Retina (tissue), 1 donor: ENCODE results near the gene ZNF688.
"Not testable (repeated sequence)": the region's sequence is repeated elsewhere in the genome, so short reads cannot be mapped to it uniquely, and the experiment has no call there.

Experiments
- DNase-seq: peaks from one replicate; pipeline ENCODE4 v3.0.0-alpha.2; 2016

The ZNF688 gene

DNA sequence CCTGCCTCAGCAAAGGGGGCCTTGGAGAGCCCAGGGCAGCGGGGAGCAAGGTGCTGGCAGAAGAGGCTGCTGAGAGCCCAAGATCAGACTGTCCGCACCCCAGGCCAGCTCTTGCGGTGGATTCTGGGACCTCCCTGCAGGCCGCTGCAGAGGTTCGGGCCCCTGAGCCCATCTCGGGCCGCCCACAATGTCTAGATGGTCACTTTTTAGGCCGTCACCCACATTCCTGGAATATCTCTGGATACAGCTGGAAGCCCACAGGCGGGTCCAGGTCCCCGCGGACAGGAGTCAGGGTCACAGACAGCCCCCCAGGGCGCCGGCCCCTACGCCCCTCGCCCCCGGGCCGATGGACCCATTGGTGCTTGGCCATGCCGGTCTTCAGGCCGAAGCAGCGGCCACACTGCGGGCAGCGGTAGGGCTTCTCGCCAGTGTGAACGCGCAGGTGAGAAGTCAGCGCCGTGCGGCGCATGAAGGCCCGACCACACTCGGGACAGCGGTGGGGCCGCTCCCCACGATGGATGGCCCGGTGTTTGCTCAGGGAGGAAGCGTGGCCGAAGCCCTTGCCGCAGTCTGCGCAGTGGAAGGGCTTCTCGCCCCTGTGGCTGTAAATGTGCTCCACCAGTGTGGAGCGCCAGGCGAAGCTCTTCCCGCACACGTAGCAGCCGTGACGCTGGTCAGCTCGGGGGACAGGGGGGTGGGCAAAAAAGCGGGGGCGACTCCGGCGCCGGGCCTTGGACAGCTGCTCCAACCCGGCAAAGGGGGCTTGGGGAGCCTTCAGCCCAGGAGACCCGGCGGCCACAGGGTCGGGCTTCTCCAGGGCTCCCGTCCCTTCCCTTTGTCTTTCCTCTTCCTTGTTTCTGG, 39.0 kb downstream of the ZNF688 start:
- no peak for DNase-seq

DNA sequence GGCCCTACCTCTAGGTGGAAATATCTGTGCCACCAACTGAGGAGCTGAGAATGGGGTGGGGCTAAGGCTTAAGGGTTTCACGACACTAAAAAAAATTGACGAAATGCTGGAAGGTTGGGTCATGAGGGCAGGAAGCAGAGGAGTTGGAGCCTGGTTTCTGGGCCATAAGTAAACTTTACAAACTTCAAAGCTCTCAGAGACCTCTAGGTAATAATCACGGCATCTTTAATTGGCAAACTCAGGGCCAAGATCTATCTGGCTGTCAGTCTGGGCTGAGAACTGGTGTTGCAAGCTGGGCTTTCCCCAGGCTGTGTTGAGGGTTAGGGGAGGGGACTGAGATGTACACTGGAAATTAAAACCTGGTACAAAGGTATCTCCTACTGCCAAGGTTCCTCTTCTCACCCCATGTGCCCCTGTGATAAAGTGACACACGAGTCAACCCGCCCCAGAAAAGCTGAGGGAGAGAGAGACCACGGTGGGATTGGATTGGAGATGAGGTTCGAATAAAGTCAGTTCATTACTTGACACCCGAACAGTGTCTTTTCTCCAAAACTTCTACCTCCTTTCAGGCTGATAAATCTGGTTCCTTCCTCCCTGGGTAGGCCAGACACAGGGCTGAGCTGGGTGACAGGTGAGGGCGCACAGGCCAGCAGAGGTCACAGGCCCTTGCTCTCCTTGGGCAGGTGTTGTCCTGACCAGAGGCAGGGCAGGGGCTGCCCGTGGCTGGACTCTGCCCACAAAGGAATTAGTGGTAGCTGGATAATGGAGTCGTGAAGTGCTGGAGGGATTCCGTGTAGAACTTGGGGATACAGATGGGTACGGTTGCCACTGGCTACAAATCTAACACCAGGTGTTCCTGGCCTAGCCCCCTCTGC, 41.1 kb downstream of the ZNF688 start:
- no peak for DNase-seq

DNA sequence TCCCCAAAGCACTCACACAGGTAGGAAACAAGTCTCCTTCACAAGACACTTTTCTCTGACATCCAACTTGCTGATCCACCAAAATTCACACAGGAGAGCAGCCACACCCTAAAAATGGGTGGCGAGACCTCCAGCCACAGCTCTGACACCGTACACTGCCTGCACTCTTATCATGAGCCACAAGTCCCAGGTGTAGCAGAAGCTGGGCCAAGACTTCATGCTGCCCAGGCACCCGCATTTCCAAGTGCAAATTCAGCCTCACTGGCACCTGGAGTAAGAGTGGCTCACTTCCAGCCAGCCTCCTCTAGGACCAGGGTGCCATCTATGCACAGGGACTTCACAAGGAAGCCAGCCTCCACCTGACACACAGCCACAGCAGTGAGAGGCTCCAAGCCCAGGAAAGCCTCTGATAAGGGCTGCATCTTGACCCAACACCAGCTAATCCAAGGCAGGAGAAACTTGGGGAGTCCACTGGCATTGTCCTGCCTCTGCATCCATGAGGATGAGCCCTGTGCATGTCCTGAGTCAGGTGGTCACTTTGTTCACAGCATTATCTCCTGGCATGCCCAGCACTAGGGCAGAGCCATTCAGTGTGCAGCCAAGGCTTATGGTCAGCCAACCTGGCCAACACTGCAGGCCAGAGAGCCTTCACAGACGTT, 42.6 kb downstream of the ZNF688 start:
- DNase-seq = no peak

GRCh38 chr16:30527635-30528178, 43.8 kb downstream of the ZNF688 start:
- DNase-seq = no peak

DNA sequence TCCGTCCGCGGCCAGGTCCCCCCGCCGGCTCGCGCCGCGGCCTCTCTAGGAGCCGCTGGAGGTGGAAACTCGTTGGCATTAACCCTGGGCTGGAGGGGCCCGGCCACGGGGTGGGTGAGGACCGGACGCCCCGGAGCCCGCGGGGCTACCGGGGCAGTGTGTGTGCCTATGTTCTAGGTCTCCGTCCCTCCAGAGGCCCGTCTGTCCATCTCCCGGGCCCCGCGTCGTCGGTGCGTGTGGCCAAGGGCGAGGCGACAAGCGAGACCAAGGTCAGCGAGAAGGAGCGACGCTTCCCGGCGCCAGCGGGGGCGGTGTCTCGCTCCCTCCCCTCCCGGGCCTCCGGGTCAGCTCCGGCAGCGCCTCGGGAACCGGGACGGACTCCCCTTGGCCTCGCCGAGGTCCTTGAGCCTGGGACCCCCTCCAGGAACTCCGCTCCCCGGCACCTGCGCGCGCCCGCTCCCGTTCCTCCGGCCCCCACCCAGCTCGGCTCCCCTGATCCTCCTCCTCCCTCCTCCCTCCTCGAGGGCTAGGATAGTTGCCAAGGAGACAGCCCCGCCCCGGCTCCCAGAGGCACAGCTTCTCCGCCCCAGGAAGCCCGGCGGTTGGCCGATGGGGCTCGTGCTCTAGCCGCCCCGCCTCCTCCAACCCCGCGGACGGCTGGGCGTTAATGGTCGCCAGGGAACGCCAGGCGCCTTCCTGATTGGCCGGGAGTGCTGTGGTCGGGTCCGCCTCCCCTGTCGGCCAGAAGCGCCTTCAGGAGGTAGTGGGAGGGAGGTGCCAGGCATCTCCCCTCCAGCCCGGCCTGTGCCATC, 44.5 kb downstream of the ZNF688 start:
- peak; percentile 99 for DNase-seq

- peak; percentile 55 for DNase-seq
Observed at GRCh38 chr16:30526137-30526822, 45.2 kb downstream of the ZNF688 start, which contains the start of gene ZNF768. TSS of gene ZNF768 (minus strand) at chr16:30526566. CDS start at chr16:30526413, 153 bp downstream.

GRCh38 chr16:30525844-30526136, 45.7 kb downstream of the ZNF688 start:
- DNase-seq = no peak

GRCh38 chr16:30524575-30525568, 46.6 kb downstream of the ZNF688 start:
- DNase-seq = no peak

DNA sequence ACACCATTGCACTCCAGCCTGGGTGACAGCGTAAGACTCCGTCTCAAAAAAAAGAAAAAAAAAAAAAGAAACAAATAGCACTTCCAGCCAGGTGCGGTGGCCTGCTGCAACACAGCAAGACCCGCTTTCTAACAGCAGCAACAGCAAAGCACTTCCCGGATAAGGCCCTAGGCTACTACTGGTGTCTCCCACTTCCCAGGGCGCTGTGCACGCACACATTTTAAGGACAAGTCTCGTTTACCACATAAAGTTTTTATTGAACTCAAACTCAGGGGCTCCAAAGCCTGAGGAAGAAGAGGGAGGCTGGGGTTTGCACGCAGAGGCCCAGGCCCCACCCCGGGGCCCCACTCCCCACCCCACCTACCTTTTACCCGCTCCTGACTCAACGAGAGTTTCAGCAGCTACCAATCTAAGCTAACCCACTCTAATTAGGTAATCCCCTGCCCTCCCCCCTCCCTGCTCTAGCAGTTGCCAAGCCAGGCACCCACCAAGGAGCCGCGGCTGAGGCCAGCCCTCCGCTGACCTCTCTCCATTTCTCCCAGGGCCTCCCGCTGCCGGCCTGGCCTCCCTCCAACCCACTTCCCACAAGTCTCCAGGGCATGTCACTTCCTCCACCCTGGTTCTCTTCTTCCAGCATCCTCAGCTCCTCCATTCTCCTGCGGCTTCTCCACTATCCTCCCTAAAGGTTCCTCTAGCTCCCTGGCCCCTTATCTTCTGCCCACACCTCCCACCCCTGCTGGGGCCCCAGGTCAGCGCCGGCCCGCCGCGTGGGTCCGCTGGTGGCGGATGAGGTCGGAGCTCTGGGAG, 47.5 kb downstream of the ZNF688 start:
- DNase-seq = no peak

DNA sequence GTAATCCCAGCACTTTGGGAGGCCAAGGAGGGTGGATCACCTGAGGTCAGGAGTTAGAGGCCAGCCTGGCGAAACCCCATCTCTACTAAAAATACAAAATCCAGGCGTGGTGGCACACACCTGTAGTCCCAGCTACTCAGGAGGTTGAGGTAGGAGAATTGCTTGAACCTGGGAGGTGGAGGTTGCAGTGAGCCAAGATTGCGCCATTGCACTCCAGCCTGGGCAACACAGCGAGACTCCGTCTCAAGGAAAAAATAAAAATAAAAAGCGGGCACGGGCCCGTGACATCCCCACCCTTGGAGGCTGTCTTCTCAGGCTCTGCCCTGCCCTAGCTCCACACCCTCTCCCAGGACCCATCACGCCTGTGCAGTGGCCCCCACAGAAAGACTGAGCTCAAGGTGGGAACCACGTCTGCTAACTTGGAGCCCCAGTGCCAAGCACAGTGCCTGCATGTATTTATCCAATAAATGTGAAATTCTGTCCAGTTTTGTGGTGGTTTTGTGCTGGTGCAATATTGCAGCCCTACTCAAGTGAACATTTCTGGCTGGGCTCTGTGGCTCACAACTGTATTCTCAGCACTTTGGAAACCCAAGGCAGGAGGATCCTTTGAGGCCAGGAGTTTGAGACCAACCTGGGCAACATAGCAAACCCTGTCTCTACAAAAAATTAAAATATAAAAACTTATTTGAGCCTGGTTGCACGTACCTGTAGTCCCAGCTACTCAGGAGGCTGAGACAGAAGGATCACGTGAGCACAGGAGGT, 48.6 kb downstream of the ZNF688 start:
- DNase-seq = not testable (repeated sequence)

DNA sequence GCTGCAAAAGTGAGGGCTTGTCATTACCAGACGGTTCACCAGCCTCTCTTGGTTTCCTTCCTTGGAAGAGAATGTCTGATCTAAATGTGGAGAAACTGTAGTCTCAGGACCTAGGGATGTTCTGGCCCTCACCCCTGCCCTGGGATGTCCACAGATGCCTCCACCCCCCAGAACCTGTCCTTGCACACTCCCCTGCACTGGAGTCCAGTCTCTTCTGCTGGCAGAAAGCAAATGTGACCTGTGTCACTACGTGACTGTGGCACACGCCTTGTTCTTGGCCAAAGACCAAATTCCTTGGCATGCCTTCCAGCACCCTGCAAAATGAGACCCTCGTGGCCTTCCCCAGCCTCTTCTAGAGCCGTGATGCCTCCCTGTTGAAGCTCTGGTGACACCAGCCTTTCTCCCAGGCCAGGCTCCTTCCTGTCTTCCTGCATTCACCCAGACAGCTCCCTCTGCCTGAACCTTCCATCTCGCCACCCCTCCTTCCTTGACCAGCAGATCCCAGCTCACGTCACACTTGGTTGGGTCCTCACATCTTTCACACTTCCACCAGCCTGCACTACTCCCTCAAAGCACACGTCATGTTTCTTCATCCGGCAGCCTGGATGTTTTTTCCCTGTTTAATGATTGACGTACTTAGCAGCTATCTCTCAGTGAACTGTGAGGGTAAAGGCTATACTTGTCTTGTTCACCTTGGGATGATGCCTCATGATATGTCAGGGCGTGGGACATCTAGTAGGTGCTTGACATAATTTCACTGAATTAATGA, 49.5 kb downstream of the ZNF688 start:
- no peak for DNase-seq

GRCh38 chr16:30521476-30521872, 50.0 kb downstream of the ZNF688 start:
- no peak for DNase-seq
